NCI-H1417 (cell line): ENCODE data around the gene CARD6.
A peak's percentile ranks its signal among the peaks of the same experiment; 100 is the strongest.
"Not testable (repeated sequence)": the region's sequence is repeated elsewhere in the genome, so short reads cannot be mapped to it uniquely, and the experiment has no call there.

Experiments
- DNase-seq, 3 experiments: peaks; one replicate each; lab custom pipeline; 2025; lab: John Stamatoyannopoulos, UW

CARD6 gene

GRCh38 chr5:40841068-40841805 is at the start of gene CARD6:
Gene CARD6 (plus strand): TSS chr5:40841367. CDS start chr5:40841383, 16 bp downstream.
- DNase-seq = no peak

DNA sequence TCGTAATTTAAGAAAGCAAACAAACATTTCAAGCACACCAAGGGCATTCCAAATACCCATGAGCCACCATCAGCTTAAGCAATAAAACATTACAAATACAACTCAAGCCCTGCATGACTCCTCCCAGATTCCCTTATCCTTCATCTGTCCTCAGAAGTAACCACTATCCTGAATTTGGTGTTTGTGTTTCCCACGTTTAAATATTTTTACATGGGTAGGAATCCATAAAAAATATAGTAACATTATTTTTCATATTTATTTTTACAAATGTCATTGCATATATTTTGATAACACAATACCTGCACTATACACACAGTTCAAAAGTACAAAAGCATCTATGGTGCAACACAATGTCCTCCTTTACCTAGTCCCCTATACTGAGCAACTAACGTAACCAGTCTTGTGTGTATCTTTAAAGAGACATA is 49.4 kb upstream of the CARD6 start:
- DNase-seq = no peak

DNA sequence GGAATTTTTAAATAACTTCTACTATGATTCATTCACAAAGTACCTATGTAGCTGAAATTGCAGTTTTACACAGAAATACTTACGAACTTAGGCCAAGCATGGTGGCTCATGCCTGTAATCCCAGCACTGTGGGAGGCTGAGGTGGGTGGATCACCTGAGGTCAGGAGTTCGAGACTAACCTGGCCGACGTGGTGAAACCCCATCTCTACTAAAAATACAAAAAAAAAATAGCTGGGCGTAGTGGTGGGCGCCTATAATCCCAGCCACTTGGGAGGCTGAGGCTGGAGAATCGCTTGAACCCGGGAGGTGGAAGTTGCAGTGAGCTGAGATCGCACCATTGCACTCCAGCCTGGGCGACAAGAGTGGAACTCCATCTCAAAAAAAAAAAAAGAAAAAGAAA is 48.5 kb upstream of the CARD6 start:
- not testable (repeated sequence) for DNase-seq

- DNase-seq = not testable (repeated sequence)
These were observed 46.8 kb upstream of the CARD6 start for GRCh38 chr5:40794340-40794739.

- DNase-seq = not testable (repeated sequence)
These were observed 46.3 kb upstream of the CARD6 start for GRCh38 chr5:40794877-40795276.

DNA sequence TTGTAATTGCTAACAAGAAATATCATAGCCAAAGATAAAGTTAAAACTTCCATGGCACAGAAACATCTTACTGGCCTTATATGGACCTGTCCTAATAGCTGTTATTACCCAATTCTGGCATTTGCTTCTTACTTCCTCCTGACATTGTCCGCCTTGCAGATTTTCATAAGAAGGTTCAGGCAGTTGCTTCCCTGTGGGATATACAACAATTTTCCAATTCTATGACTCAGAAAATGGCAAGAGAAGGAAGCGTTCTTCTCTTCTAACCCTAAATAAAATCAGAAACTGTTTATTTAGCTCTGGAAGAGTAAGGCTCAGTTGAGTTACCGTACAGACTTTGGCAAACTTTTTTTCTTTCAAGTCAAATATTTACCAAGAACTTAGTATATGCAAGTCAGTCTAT is 44.7 kb upstream of the CARD6 start:
- no peak for DNase-seq

DNA sequence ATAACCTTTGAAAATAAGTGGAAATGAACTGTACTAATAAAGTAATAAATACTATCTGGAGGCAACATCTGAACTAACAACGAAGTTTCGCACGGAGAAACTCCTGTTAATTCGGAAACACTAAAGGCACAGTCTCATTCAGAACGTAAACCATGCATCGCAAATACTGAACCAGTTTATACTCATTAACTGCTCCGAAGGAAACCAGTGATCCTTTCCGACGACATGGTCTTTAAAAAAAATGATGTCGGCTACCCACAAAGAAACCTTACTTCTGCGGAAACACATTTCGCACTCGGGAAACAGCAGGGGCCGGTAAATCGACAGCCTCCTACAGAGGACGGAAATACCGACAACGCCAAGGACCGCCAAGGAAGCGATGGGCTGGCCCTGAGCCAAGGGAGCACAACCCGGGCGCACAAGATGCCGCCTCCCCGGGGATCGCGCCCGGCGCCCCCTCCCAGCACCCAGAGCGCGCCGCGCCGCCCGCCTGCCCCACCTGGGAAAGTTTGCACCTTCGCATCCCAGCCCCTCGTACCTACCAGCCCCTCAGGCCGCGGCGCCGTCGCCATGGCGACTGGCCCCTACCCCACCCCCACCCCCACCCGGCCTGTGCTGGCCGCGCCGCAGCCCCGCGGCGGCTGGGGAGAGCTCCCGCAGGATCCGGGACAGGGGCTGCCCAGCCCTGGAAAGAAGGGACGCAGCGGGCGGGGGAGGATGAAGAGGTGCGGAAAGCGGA is 43.7 kb upstream of the CARD6 start:
- DNase-seq = peak; percentile 60 to 92 (median 91)

DNA sequence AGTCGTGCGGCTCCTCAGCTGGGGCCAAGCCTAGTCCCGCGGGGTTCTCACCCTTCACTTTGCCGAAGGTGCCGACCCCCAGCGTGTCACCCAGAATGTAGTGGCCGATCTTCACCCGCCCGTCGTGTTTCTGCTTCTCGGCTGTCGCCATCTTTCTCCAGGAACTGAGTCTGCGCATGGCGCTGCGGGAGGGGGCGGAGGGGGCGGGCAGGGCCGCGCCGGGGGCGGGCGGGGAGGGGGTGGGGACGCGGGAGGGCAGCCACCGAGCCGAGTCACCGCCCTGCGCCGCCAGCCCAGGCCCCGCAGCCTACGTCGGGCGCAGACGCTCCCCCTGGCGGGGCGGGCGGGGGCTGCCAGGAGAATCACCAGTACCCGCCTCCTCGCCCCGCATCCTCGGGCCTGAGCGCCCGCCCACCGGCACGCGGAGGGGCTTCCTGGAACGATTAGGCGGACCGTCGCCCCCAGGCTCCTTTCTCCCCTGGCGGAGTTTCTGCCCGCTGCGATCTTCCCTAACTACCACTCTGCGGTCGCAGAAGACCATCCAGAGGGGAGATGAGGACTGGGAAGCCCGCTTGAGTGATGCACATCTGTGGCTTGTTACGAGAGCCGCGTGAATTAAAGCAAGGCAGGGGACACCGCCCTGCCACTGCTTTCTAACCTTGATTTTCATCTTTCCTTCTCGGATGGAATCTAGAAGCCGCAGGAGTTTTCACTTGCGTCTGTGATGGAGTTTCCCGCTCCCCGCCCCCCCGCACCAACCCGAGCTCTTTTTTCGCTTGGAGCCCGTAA is 43.0 kb upstream of the CARD6 start, which contains the start of gene PRKAA1:
Gene PRKAA1 (minus strand): TSS at position 363 of the 789 bp plus-strand sequence. CDS start 185 bp downstream, at position 178.
- DNase-seq = peak; percentile 81 to 98 (median 91)

- DNase-seq = no peak
These were observed 42.4 kb upstream of the CARD6 start for GRCh38 chr5:40798801-40799210.

DNA sequence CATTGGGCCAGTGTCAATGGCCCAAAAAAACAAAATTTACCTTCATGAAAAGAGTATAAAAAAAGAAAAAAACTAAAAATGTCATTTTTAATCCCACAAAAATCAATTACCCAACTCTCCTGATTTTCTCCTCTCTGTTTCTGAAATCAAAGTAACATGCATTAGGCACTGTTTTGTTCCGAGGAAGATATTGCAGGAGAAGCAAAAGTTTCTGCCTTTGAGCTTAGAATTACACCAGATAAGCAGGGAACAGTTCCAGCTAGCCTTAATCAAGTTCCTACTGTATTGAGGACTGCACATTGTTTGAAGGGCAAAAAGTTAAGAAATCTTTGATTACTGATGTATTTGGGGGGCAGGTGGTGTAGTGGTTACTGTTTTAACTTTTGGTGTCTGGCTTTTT is 41.9 kb upstream of the CARD6 start:
- DNase-seq = peak in 1 of 3 experiments; percentile 16

GRCh38 chr5:40801771-40802562 is 39.2 kb upstream of the CARD6 start:
- no peak for DNase-seq

GRCh38 chr5:40812125-40812524 is 29.0 kb upstream of the CARD6 start:
- DNase-seq = no peak

DNA sequence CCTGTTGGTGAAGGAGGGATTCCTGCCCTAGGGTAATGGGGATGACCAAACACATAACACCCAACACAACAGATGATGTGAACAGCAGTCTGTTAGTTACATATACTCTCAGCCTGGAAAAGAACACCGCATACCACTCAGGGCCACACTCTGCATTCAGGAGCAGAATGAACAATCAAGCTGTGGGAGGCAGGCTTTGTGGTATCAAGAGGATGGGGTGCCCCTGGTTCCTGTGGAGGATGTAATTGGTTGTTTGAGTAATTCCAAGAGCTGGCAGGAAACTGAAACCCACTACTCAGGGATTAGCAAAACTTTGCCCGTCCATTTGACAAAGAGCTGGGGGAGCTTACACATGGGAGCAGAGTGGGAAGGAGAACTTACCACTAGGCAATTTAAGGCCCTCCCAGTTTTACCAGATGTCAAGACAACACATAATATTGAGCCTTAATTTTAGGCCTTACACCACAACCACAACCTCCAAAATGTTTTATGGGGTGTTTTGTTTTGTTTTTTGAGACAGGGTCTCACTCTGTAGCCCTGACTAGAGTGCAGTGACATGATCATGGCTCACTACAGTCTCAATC is 27.4 kb upstream of the CARD6 start:
- DNase-seq = no peak

- DNase-seq = no peak
These were observed 17.7 kb upstream of the CARD6 start for GRCh38 chr5:40823459-40823858.

GRCh38 chr5:40825461-40826043 is 15.6 kb upstream of the CARD6 start:
- not testable (repeated sequence) for DNase-seq

DNA sequence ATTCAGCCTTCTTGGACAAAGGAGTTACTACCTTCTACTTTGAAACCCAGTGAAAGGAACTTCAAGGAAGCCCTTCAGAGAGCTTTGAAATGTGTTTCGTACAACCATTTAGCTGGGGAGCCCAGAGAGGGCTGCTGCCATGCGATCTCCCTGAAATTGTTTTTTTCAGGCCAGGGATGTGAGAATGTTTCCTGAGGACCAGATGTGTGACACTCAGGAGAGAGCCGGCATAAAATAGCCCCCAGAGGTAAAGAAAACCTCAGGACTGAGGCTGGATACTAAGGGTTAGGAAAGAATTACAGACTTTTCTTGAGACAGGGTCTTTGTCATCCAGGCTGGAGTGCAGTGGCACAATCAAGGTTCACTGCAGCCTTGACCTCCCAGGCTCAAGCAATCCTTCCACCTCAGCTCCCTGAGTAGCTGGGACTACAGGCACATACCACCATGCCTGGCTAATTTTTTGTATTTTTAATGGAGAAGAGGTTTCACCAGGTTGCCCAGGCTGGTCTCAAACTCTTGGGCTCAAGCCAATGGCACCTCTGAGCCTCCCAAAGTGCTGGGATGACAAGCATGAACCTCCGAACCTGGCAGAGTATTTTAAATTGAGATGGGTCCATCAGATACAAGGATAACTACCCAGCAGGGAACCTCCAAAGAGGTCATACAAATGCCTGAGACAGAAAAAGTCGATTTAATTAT is 14.5 kb upstream of the CARD6 start:
- no peak for DNase-seq

DNA sequence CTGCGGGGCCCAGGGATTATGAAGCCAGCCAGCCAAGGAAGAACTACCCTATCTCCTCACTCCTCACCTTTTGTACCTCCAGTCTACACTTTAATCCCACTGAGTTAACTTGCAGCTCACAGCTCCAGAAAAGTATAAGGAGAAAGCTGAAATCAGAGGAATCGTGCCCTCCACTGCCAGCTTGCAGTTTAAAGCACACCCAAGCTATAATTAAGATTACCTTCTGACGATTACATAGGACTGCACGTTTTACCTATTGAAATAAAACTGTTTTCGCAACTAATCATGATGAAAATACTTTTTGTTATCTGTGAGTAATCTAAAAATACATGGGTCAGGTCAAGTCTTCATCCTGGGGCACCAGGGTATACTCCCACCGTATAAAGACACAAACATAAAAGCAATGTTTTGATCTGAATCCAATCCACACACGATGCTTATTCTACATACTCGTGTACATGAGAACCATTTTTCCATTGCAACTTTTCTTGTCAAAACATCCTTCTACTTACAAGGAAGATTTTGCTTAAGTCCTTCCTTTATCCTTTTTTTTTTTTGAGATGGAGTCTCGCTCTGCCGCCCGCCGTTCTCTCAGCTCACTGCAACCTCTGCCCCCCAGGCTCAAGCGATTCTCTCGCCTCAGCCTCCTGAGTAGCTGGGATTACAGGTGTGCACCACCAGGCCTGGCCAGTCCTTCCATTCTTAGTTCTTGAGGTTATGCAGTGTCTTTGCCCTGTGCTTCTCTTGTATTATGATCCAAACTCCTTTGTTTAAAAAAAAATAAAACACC is 13.8 kb upstream of the CARD6 start:
- DNase-seq = no peak

GRCh38 chr5:40828021-40828631 is 13.0 kb upstream of the CARD6 start:
- DNase-seq = no peak
